GM18508 (cell line): ENCODE measurements around the gene CMTM4.
"Not testable (repeated sequence)": the region's sequence is repeated elsewhere in the genome, so short reads cannot be mapped to it uniquely, and the experiment has no call there.

Experiments
- ATAC-seq: cut with Tn5 transposase; IDR thresholded peaks from one replicate; pipeline ENCODE4 v1.9.1; 2021; ENCODE audit warnings: moderate number of reproducible peaks; ENCODE audit not compliant: insufficient read depth, unreplicated experiment

CMTM4 gene

DNA sequence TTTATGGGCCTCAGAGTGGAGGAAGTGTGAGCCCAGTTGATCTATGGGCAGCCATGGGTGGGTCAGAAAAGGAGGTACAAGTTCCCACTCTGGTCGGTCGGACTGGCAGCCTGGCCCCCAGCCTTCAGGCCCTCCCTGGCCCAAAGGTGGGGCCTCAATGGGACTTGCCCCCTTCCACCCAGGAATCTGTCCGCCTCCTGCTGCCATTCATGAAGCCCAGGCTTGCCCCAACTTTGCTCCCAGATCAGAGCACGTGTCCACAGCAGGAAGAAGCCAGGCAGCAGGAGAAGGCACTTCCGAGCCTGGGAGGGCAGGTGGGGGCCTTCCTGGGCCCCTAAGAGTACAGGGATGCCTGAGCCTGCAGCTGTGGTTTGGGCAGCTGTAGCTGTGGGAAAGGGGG is 95.1 kb downstream of the CMTM4 start:
- no peak for ATAC-seq

DNA sequence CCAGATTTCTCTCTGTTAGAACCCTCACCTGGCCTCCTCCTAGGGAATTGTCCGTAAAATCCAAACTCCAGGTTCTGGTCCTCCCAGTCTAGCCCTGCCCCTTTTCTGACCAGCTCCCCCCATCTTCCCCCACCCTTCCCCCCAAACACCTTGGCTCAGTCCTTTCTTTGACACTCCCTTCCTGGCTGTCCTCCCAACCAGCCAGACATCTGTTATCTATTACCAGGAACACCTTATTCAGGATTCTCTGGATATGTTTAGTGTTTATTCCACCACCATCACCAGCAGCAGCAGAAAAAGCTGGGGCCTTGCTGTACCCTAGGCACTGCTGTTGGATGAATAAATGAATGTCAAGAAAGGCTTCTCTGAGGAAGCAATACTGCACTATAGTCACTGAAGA is 96.1 kb downstream of the CMTM4 start:
- ATAC-seq = no peak

DNA sequence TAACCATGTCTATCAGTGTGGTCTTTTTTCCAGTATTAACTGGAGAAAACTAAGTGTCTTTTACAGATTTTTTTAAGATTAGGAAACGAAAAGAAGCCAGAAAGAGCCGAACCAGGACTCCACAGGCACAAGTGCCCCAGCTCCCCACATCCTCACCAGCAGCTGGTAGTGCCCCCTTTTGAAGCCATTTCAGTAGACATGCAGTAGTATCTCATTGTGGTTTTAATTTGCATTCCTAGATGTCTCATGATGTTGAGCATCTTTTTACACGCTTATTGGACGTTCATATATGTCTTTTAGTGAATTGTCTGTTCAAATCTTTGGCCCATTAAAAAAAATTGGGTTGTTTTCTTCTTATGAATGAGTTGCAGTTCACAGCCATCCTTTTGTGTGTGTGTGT is 96.8 kb downstream of the CMTM4 start:
- ATAC-seq = no peak

DNA sequence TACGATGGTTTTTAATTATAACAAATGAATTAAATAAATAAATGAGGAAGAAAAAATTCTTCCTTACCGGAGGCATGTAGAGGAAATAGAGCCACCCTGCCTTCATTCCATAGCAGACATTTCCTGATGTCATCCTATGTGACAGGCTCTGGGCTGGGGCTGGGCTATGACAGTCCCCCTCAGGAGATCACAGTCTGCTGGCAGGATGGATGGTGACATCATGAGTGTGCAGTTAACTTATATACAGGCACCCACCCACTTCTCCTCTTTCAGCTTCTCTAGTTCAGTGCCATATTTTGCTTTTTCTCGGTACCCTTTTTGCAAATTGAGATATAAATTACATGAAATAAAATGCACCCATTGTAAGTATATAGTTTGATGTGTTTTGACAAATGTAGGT is 98.4 kb downstream of the CMTM4 start:
- ATAC-seq = no peak

DNA sequence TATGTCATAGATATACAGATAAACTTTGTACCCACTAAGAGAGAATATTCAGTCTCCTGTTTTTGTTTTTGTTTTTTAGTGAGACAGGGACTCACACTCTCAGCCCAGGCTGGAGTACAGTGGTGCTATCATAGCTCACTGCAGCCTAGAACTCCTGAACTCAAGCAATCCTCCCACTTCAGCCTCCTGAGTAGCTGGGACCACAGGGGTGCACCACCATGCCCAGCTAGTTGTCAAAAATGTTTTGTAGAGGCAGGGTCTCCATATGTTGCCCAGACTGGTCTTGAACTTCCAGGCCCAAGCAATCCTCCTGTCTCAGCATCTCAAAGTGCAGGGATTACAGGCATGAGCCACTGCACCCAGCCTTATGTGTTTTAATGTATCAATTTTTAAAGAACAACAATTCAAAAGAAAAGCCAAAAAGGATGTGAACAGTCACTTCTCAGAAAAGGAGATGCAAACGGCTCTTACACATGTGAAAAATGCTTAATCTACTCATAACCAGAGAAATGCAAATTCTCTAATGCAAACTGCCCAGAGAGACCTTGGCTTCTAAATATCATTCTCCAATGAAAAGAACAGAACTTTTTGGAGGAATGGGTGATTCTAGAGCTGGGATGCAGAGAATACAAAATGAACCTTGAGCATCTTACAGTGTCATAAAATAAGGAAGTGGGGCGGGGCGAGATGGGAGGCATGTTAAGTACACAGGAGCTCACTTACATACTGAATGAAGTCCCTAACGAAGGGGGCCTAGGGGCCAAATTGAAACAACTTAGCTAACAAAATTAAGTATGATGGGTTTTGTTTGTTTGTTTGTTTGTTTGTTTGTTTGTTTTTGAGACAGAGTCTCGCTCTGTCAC is 99.3 kb downstream of the CMTM4 start:
- no peak for ATAC-seq

DNA sequence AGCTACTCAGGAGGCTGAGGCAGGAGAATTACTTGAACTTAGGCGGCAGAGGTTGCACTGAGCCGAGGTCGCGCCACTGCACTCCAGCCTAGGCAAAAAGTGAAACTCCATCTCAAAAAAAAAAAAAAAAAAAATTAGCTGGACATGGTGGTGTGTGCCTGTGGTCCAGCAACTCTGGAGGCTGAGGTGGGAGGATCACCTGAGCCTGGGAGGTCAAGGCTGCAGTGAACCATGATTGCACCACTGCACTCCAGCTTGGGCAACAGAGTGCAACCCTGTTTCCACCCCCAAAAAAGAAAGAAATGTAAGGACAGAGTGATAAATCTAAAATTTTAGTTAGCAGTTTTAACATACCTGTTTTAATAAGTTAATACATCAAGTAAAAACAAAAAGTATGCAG is 100.0 kb downstream of the CMTM4 start:
- not testable (repeated sequence) for ATAC-seq

DNA sequence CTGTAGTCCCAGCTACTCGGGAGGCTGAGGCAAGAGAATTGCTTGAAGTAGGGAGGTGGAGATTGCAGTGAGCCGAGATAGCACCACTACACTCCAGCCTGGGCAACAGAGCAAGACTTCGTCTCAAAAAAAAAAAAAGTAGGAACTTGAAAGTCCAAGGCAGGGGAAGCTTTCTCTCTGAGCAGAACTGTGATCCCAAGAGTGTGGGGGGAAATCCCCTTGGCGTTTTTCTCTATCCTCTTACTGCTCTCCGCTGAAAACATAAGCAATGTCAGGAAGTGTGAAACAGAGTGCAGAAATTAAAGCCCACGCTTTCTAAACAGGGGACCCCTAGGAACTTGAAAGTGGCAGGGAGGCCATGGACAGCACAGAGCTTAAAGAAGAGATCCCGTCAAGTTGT is 101.8 kb downstream of the CMTM4 start:
- ATAC-seq = no peak

DNA sequence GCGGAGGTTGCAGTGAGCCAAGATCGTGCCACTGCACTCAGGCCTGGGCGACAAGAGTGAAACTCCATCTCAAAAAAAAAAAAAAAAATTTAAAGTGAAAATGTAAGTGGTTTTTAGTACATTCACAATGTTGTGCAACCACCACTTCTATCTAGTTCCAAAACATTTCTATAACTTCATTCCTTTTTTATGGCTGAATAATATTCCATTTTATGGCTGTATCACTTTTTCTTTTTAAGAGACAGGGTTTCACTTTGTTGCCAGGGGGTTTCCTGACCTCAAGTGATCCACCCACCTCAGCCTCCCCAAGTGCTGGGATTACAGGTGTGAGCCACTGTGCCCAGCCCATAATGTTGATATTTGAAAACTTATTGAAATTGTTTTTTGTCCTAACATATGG is 103.7 kb downstream of the CMTM4 start:
- ATAC-seq = no peak

DNA sequence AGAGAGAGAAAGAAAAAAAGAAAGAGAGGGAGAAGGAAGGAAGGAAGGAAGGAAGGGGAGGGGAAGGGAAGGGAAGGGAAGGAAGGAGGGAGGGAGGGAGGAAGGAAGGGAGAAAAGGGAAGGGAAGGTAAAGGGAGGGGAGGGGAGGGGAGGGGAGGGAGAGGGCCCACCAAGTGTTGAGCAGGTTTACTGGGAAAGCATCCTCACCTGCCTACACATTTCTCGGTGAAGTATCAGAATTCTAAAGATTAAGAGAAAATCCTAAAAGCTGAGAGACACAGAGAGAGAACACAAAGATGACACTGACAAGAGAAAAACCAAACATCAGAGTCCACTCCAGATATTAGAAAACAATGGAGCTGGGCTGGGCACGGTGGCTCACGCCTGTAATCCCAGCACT is 104.3 kb downstream of the CMTM4 start:
- no peak for ATAC-seq

DNA sequence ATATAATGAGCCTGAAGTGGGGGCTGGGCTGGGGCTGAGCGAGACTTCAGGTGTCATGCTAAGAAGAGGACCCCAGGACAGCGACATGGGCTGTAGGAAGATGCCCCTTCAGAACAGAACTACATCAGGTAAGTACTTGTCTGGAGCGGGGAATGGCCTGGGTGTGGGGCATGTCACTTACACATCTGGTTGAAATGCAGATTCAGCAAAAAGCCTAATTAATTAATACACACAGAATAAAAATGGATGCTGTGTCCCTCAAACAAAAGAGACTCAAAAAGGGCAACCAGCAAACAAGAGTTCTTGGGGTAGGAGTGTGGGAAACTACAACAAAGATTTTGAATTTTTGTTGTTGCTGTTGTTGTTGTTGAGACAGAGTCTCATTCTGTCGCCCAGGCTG is 105.5 kb downstream of the CMTM4 start:
- ATAC-seq = no peak

DNA sequence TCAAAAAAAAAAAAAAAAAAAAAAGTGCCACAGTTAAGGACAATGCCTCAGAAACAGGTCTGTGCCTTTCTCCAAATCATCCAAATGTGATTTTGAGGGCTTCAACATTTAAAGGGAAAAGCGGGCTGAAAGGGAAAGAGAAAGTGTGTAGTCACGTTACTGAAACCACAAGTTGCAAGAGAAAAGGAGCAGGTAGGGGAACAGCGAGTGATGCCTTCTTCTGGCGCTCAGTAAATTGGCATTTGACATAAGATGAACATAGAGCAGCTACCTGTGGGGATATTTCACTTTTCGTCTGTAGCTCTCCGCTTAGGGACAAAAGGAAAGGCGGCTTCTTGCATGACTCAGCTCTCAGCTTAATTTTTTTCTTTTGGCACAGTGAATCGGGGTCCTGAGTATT is 106.2 kb downstream of the CMTM4 start:
- no peak for ATAC-seq

DNA sequence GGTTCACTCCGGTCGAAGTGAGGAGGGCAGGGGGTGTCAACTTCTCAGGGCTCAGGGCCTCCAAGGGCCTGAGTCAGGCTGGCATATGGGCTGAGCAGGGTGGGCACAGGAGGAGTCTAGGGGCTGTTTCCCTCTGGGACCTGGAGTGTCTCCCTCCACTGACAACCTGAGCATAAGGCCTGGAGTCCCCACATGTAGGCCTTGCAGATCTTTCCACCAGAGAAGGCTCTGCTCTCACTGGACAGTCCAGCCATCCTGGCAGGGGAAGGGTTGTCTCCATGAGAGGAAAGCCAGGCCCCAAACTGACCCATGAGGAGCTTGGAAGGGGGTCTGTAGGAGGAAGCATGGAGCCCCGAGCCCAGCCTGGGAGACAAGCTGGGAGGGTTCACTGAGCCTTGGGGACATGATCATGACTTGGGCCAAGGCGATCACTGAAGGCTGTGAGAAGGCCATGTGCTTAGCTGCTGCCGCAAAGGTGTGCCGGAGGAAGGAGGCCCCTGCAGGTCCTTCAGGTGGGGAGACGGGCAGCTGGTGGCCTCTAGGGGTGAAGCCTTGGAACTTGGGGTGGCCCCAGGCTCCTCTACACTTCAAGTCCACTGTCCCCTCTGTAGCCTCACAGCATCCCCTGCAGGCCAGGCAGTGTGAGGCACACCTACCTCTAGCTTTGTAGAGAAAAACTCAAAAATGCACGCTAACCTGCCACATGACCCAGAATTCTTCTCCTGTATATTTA is 107.4 kb downstream of the CMTM4 start:
- no peak for ATAC-seq

DNA sequence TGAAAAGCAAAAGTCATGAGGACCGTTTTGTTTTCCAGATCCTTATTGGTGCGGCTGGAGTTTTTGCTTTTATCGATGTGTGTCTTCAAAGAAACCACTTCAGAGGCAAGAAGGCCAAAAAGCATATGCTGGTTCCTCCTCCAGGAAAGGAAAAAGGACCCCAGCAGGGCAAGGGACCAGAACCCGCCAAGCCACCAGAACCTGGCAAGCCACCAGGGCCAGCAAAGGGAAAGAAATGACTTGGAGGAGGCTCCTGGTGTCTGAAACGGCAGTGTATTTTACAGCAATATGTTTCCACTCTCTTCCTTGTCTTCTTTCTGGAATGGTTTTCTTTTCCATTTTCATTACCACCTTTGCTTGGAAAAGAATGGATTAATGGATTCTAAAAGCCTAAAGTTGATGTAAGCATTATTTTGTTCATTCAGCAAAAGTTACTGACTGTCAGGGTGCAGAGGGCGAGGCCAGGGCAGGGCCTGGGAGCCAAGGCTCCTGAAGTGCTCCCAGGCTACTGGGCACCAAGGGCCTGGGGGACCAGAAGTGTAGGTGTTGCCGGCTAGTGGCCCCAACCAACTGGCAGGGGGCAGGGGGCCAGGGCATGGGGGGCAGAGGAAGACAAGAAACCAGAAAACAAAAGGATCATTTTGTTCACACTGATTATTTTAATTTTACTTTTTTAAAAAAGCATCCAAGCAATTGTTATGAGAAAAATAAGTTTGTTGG is 108.5 kb downstream of the CMTM4 start:
- ATAC-seq = no peak

DNA sequence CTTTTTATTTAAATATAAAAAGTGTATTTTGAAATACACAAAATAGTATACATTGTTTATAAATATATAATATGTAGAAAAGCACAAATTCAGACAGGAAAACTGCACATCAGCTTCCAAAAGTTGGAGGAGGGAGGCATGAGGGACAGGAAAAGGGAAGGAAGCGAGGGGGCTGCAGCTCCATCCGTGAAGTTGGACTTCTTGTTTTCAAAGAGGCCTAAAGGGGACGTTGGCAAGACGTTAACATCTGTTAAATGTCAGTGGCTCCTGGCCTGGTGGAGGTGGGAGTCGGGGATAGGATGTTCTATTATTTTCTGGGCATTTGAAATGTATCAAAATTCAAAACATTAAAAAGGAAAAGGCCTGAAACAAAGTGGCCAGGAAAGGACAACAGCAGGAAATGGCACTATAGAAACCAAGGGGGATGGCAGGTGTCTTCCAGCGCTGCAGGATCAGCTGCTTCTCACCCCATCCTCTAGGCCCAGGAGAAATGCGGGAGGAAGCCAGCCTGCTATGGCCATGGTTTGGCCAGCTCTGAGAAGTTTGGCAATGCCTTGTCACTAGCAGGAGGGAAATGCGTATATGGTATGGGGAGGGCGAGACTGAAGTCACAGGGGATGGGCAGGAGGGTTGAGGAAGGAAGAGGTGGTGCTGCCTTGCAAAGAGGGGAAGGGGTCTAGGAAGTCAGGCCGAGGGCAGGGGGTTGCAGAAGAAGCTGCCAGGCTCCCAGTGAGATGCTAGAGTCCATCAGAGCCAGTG is 110.9 kb downstream of the CMTM4 start:
- no peak for ATAC-seq

DNA sequence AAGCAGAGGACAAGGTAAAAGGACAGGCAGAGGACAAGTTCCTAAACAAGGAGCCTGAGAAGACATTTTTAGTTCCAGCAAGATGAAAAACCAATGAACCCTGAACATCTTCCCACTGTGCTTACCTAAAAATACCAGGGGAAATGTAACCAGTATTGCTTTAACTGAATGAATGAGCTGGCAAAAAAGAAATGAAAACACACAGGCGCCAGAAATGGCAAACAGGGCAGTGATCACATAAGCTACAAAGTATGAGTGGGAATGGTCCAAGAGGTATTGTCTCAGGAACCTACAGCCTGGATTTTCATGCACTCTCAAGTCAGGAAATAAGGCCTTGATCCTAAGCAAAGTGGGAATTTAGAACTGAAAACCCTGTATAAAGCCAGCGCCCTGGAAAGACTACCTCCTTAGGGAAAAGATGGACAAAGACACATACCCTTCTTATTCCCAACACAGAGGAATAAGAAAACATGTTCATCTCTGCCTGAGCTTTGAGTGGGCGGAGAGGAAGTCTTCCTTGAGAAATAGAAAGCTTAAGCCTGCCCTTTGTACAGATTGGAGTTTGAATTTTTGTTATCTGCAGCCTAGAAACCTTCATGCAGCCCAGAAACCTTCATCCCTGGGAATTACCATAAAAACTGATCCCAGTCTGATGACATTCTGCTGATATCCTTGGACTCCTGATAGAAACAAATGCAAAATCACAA is 115.1 kb downstream of the CMTM4 start:
- ATAC-seq = no peak

DNA sequence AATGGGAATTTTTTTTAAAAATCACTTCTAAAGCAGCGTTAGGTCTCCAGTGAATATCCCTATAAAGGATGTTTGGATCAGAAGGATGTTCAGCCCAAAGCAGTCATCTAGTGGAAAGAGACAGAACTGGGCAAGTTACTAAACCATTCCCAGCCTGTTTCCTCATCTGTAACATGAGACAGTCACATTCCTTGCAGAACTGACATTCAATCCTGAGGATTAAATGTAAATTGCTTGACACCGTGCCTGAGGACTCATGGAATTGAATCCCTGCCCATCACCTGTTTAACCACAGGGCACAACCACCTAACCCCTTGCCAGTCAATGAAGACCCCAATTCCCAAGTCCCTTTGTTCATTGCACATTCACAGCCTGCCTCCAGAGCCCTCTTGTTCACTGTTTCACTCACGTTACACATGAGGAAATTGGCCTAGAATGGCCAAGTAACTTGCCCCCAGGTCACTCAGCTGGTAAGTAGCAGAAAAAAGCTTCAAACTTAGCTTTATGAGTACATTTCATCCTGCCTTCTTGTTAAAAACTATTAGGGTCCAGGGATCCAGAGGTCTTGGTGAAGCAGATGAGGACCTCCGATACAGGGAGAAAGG is 115.8 kb downstream of the CMTM4 start:
- ATAC-seq = no peak

DNA sequence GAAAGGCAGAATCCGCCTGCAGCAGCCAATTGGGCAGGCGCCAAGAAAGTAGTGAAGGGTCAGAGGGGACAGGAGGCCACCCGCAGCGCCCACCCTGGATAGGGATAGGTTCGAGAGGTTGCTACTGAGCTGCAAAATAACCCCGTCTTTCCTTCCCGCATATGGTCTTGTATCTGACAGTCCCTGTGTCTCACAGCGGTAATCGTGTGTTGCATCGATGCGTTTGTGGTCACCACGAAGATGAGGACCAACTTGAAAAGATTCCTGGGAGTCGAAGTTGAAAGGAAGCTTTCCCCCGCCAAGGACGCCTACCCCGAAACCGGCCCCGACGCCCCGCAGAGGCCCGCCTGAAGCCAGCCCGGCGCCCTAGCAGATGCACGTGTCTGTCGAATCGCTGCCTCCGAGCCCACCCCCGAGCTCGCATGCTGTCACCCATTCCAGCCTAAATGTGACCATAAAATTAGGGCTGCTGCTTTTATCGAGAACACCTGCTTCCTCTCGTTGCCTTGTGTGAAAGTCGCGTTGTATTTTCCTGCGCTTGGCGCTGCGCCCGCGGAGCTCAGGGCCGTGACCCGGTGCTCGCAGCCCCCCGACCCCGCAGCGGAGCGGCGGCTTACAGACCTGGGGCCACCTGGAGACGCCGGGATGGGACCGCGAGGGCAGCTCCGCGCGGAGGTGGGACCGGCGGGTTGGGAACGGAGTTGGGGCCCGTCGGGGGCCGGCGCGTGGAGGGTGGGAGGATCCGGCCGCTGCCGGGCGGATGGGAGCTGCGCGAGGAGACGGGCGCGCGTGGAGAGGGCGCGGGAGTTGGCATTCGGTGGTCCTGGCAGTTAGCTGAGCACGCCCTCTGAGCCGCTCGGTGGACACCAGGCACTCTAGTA is 117.7 kb downstream of the CMTM4 start, which contains the start of gene CMTM2:
Gene CMTM2 (plus strand): TSS at position 813 of the 881 bp plus-strand sequence. CDS start 145 bp downstream, outside the sequence.
- ATAC-seq = no peak

DNA sequence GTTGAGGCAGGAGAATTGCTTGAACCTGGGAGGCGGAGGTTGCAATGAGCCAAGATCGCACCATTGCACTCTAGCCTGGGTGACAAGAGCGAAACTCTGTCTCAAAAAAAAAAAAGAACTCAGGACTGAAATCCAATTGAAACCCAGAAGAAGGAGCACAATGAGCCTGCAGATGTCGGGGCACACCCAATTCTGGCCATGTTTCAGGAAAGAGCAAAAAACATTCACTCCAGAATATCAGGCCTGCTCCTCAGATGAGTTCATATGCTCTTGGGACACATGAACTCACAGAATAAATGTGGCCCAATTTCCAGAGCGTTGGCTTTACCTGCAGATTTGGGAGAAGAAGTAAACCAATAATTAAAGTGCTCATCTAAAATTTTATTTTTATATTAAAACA is 120.2 kb downstream of the CMTM4 start:
- no peak for ATAC-seq
